WTC11 (cell line): ENCODE measurements around the gene TMEM198. TPM values are rescaled to one million over a fixed set of nuclear protein-coding genes. Genes with fewer than 3 reads are reported as not detected.

Source experiments
- ATAC-seq: fragments of 200-7000 bp; cut with Tn5 transposase; 2 replicates; pipeline ENCODE4 v1.10.0; 2021; ENCODE audit warnings: mild to moderate bottlenecking, moderate library complexity
- CTCF ChIA-PET: fragments of 300-600 bp; sonication (Branson Sonifier 250); formaldehyde crosslinking; loops from one replicate; lab custom pipeline; 2021; ENCODE audit warnings: antibody characterized with exemption; lab: Charles Lee
- POLR2A ChIA-PET: fragments of 350-600 bp; sonication (Branson Sonifier 250); formaldehyde crosslinking; loops from one replicate; lab custom pipeline; 2021; ENCODE audit warnings: antibody characterized with exemption; lab: Charles Lee
- DNase-seq: peaks from one replicate; pipeline ENCODE4 v3.0.0; 2021; ENCODE audit warnings: low spot score
- H3K27ac Mint-ChIP-seq: 2 replicates; pipeline ENCODE4 v1.8.0; 2021; ENCODE audit warnings: mixed read lengths
- H3K27me3 Mint-ChIP-seq: 2 replicates; pipeline ENCODE4 v1.8.0; 2021; ENCODE audit warnings: low read depth, mild to moderate bottlenecking, moderate library complexity, mixed read lengths
- H3K36me3 Mint-ChIP-seq: 2 replicates; pipeline ENCODE4 v1.8.0; 2021; ENCODE audit warnings: mixed read lengths
- H3K4me1 Mint-ChIP-seq: 2 replicates; pipeline ENCODE4 v1.8.0; 2022; ENCODE audit warnings: mixed read lengths
- H3K4me3 Mint-ChIP-seq: 2 replicates; pipeline ENCODE4 v1.8.0; 2021; ENCODE audit warnings: mild to moderate bottlenecking, moderate library complexity, mixed read lengths
- H3K9me3 Mint-ChIP-seq: 2 replicates; pipeline ENCODE4 v1.8.0; 2021; ENCODE audit warnings: mixed read lengths
- ESRRA ChIP-seq: sonication (generic); formaldehyde crosslinking; IDR thresholded peaks from 2 replicates; pipeline ENCODE4 v1.8.1; 2022; ENCODE audit warnings: mild to moderate bottlenecking, missing genetic modification reagents, borderline replicate concordance
- GRHL2 ChIP-seq: fragments of 250-450 bp; sonication (Bioruptor Pico); IDR thresholded peaks from 2 replicates; pipeline ENCODE4 v1.8.0; 2022; ENCODE audit warnings: mild to moderate bottlenecking, moderate library complexity; ENCODE audit not compliant: insufficient replicate concordance, severe bottlenecking
- NR1H2 ChIP-seq: sonication (generic); formaldehyde crosslinking; IDR thresholded peaks from 2 replicates; pipeline ENCODE4 v1.9.0; 2021; ENCODE audit warnings: mild to moderate bottlenecking, moderate library complexity, missing genetic modification reagents
- RELA ChIP-seq: sonication (generic); formaldehyde crosslinking; IDR thresholded peaks from 2 replicates; pipeline ENCODE4 v1.8.1; 2022; ENCODE audit warnings: missing genetic modification reagents, mild to moderate bottlenecking, borderline replicate concordance
- ZNF396 ChIP-seq: fragments of 250-450 bp; sonication (Bioruptor Pico); IDR thresholded peaks from 2 replicates; pipeline ENCODE4 v1.8.0; 2021; ENCODE audit warnings: mild to moderate bottlenecking, moderate library complexity, borderline replicate concordance
- ZNF416 ChIP-seq: fragments of 250-450 bp; sonication (Bioruptor Pico); IDR thresholded peaks from 2 replicates; pipeline ENCODE4 v1.9.0; 2021; ENCODE audit warnings: mild to moderate bottlenecking, inconsistent platforms
- total RNA-seq: library from RNA; stranded (reverse); gene quantifications from 3 replicates; pipeline ENCODE4 v1.2.3, GENCODE V29; 2021
- TF ChIP-seq, protein P1 (sequence below): sonication (generic); formaldehyde crosslinking; conservative IDR thresholded peaks from 2 replicates; pipeline ENCODE4 v1.8.1; 2022; ENCODE audit warnings: mild to moderate bottlenecking, missing genetic modification reagents
- TF ChIP-seq, protein P2 (sequence below): sonication (generic); formaldehyde crosslinking; IDR thresholded peaks from 2 replicates; pipeline ENCODE4 v1.8.1; 2022; ENCODE audit warnings: missing genetic modification reagents, borderline replicate concordance
- TF ChIP-seq, protein P3 (sequence below): fragments of 250-450 bp; sonication (Bioruptor Pico); IDR thresholded peaks from 2 replicates; pipeline ENCODE4 v1.9.0; 2021; ENCODE audit warnings: mild to moderate bottlenecking, borderline replicate concordance
- TF ChIP-seq, protein P4 (sequence below): sonication (generic); formaldehyde crosslinking; IDR thresholded peaks from 2 replicates; pipeline ENCODE4 v1.8.0; 2023; ENCODE audit warnings: missing genetic modification reagents
- TF ChIP-seq, protein P5 (sequence below): sonication (generic); formaldehyde crosslinking; IDR thresholded peaks from 2 replicates; pipeline ENCODE4 v1.8.1; 2023; ENCODE audit warnings: mild to moderate bottlenecking, missing genetic modification reagents, moderate library complexity
- TF ChIP-seq, protein P6 (sequence below): sonication (generic); formaldehyde crosslinking; conservative IDR thresholded peaks from 2 replicates; pipeline ENCODE4 v1.8.1; 2023; ENCODE audit warnings: mild to moderate bottlenecking, low read depth, missing genetic modification reagents, moderate library complexity
- TF ChIP-seq, protein P7 (sequence below): sonication (generic); formaldehyde crosslinking; IDR thresholded peaks from 2 replicates; pipeline ENCODE4 v1.8.1; 2023; ENCODE audit warnings: mild to moderate bottlenecking, moderate library complexity, missing genetic modification reagents
- TF ChIP-seq, protein P8 (sequence below): fragments of 250-450 bp; sonication (Bioruptor Pico); conservative IDR thresholded peaks from 2 replicates; pipeline ENCODE4 v1.9.0; 2021; ENCODE audit warnings: mild to moderate bottlenecking

Gene TMEM198
- total RNA-seq, 1 experiment from 2014 or later = 7.1 TPM

DNA sequence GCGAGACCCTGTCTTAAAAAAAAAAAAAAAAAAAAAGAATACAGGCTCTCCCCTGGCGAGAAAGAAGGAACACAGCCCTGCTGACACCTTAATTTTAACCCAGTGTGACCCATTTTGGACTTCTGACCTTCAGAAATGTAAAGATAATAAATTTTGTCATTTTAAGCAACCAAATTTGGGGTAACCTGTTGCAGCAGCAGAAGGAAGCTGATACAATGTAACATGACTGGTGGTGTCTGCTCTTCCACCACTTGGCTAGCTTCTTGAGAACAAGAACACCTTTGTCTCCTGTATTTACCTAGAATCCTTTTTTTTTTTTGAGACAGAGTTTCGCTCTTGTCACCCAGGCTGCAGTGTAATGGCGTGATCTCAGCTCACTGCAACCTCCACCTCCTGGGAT, 47.3 kb downstream of the TMEM198 start:
- Mint-ChIP-seq H3K36me3 (no peaks in the 10 kb centered on the region), H3K4me3 (no peak overlapping the region), H3K27me3 (peaks cover 24% of the 10 kb centered on the region), H3K27ac (no peak overlapping the region), H3K9me3 (peaks cover 3% of the 10 kb centered on the region; the same call in 1 of the 2 replicates), H3K4me1 (peaks cover 15% of the 10 kb centered on the region)
- ChIA-PET CTCF (interaction anchor here (0.7 to 1.8 kb wide), 2 partner anchors 31 to 284 kb away, joined by 3 to 7 read pairs; no protein-coding TSS in a partner anchor), POLR2A (no interaction called here)
- TF ChIP-seq, protein P1, sequence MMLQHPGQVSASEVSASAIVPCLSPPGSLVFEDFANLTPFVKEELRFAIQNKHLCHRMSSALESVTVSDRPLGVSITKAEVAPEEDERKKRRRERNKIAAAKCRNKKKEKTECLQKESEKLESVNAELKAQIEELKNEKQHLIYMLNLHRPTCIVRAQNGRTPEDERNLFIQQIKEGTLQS (CRISPR knock-in tag) = no peak
- TF ChIP-seq, protein P2, sequence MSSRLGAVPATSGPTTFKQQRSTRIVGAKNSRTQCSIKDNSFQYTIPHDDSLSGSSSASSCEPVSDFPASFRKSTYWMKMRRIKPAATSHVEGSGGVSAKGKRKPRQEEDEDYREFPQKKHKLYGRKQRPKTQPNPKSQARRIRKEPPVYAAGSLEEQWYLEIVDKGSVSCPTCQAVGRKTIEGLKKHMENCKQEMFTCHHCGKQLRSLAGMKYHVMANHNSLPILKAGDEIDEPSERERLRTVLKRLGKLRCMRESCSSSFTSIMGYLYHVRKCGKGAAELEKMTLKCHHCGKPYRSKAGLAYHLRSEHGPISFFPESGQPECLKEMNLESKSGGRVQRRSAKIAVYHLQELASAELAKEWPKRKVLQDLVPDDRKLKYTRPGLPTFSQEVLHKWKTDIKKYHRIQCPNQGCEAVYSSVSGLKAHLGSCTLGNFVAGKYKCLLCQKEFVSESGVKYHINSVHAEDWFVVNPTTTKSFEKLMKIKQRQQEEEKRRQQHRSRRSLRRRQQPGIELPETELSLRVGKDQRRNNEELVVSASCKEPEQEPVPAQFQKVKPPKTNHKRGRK (CRISPR knock-in tag) = no peak
- TF ChIP-seq, protein P3, sequence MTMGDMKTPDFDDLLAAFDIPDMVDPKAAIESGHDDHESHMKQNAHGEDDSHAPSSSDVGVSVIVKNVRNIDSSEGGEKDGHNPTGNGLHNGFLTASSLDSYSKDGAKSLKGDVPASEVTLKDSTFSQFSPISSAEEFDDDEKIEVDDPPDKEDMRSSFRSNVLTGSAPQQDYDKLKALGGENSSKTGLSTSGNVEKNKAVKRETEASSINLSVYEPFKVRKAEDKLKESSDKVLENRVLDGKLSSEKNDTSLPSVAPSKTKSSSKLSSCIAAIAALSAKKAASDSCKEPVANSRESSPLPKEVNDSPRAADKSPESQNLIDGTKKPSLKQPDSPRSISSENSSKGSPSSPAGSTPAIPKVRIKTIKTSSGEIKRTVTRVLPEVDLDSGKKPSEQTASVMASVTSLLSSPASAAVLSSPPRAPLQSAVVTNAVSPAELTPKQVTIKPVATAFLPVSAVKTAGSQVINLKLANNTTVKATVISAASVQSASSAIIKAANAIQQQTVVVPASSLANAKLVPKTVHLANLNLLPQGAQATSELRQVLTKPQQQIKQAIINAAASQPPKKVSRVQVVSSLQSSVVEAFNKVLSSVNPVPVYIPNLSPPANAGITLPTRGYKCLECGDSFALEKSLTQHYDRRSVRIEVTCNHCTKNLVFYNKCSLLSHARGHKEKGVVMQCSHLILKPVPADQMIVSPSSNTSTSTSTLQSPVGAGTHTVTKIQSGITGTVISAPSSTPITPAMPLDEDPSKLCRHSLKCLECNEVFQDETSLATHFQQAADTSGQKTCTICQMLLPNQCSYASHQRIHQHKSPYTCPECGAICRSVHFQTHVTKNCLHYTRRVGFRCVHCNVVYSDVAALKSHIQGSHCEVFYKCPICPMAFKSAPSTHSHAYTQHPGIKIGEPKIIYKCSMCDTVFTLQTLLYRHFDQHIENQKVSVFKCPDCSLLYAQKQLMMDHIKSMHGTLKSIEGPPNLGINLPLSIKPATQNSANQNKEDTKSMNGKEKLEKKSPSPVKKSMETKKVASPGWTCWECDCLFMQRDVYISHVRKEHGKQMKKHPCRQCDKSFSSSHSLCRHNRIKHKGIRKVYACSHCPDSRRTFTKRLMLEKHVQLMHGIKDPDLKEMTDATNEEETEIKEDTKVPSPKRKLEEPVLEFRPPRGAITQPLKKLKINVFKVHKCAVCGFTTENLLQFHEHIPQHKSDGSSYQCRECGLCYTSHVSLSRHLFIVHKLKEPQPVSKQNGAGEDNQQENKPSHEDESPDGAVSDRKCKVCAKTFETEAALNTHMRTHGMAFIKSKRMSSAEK (CRISPR knock-in tag) = no peak
- no peak for TF ChIP-seq ZNF396
- no peak for TF ChIP-seq GRHL2 (CRISPR knock-in tag)
- TF ChIP-seq, protein P4, sequence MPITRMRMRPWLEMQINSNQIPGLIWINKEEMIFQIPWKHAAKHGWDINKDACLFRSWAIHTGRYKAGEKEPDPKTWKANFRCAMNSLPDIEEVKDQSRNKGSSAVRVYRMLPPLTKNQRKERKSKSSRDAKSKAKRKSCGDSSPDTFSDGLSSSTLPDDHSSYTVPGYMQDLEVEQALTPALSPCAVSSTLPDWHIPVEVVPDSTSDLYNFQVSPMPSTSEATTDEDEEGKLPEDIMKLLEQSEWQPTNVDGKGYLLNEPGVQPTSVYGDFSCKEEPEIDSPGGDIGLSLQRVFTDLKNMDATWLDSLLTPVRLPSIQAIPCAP (CRISPR knock-in tag) = no peak
- TF ChIP-seq, protein P5, sequence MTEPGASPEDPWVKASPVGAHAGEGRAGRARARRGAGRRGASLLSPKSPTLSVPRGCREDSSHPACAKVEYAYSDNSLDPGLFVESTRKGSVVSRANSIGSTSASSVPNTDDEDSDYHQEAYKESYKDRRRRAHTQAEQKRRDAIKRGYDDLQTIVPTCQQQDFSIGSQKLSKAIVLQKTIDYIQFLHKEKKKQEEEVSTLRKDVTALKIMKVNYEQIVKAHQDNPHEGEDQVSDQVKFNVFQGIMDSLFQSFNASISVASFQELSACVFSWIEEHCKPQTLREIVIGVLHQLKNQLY = no peak
- TF ChIP-seq ESRRA (CRISPR knock-in tag) = no peak
- TF ChIP-seq ZNF416 (CRISPR knock-in tag) = no peak
- TF ChIP-seq, protein P6, sequence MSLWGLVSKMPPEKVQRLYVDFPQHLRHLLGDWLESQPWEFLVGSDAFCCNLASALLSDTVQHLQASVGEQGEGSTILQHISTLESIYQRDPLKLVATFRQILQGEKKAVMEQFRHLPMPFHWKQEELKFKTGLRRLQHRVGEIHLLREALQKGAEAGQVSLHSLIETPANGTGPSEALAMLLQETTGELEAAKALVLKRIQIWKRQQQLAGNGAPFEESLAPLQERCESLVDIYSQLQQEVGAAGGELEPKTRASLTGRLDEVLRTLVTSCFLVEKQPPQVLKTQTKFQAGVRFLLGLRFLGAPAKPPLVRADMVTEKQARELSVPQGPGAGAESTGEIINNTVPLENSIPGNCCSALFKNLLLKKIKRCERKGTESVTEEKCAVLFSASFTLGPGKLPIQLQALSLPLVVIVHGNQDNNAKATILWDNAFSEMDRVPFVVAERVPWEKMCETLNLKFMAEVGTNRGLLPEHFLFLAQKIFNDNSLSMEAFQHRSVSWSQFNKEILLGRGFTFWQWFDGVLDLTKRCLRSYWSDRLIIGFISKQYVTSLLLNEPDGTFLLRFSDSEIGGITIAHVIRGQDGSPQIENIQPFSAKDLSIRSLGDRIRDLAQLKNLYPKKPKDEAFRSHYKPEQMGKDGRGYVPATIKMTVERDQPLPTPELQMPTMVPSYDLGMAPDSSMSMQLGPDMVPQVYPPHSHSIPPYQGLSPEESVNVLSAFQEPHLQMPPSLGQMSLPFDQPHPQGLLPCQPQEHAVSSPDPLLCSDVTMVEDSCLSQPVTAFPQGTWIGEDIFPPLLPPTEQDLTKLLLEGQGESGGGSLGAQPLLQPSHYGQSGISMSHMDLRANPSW (CRISPR knock-in tag) = no peak
- TF ChIP-seq NR1H2 (CRISPR knock-in tag) = no peak
- TF ChIP-seq, protein P7, sequence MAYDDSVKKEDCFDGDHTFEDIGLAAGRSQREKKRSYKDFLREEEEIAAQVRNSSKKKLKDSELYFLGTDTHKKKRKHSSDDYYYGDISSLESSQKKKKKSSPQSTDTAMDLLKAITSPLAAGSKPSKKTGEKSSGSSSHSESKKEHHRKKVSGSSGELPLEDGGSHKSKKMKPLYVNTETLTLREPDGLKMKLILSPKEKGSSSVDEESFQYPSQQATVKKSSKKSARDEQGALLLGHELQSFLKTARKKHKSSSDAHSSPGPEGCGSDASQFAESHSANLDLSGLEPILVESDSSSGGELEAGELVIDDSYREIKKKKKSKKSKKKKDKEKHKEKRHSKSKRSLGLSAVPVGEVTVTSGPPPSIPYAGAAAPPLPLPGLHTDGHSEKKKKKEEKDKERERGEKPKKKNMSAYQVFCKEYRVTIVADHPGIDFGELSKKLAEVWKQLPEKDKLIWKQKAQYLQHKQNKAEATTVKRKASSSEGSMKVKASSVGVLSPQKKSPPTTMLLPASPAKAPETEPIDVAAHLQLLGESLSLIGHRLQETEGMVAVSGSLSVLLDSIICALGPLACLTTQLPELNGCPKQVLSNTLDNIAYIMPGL = no peak
- TF ChIP-seq, protein P8, sequence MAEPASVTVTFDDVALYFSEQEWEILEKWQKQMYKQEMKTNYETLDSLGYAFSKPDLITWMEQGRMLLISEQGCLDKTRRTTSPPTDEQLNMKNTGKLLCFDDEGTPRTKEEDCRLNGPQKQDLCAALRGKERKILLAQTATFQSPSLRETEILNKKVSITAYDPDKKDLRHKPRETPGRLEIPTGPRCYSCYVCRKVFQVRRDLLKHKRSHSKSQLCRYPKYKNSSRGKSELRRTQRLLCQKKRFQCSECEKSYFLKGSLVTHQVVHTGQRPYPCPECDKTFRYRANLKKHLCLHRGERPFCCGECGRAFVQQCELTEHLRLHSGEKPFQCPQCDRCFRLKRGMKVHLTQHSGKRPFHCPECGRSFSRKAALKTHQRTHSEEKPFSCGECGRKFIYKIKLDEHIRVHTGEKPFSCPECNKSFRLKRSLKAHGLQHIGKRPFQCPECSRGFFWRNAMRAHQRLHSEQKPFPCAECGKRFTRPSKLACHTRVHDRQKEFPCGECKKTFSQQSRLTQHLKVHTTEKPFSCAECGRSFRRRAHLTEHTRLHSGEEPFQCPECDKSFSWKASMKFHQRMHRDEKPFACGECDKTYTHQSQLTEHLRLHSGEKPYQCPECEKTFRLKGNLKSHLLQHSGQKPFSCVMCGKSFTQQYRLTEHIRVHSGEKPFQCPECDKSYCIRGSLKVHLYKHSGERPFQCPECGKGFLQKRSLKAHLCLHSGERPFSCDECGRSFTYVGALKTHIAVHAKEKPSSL = no peak
- no peak for TF ChIP-seq RELA (CRISPR knock-in tag)
- ATAC-seq (no peak), DNase-seq (no peak)
